ENCODE results near the gene PPP1R14D.

- TF ChIP-seq, protein P1, sequence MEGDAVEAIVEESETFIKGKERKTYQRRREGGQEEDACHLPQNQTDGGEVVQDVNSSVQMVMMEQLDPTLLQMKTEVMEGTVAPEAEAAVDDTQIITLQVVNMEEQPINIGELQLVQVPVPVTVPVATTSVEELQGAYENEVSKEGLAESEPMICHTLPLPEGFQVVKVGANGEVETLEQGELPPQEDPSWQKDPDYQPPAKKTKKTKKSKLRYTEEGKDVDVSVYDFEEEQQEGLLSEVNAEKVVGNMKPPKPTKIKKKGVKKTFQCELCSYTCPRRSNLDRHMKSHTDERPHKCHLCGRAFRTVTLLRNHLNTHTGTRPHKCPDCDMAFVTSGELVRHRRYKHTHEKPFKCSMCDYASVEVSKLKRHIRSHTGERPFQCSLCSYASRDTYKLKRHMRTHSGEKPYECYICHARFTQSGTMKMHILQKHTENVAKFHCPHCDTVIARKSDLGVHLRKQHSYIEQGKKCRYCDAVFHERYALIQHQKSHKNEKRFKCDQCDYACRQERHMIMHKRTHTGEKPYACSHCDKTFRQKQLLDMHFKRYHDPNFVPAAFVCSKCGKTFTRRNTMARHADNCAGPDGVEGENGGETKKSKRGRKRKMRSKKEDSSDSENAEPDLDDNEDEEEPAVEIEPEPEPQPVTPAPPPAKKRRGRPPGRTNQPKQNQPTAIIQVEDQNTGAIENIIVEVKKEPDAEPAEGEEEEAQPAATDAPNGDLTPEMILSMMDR (IDR thresholded peaks at IDR 0.05), result no peak
- TF ChIP-seq POLR2A (IDR thresholded peaks at IDR 0.05), result no peak
These were observed 37.8 kb downstream of the PPP1R14D start for GRCh38 chr15:40790718-40791117.

Data from ovary (tissue), 3 donors.